Activated T-cell treated with anti-CD3 and anti-CD28 coated beads, Interleukin-2, amount 50 U/mL, for 4 hours (primary cell): ENCODE data around the gene ALPL. TPM values are rescaled to one million over a fixed set of nuclear protein-coding genes. Genes with fewer than 3 reads are reported as not detected.
"Not testable (repeated sequence)": the region's sequence is repeated elsewhere in the genome, so short reads cannot be mapped to it uniquely, and the experiment has no call there.

ENCODE experiments used
- ATAC-seq, 2 donors: fragments of 200-7000 bp; cut with Tn5 transposase; one replicate each; pipeline ENCODE4 v1.10.0; 2021
- DNase-seq: peaks from one replicate; pipeline ENCODE4 v3.0.0-alpha.2; 2020
- H3K27me3 Mint-ChIP-seq: one replicate; pipeline ENCODE4 v1.8.0; 2021; ENCODE audit warnings: low read depth, mixed read lengths
- H3K36me3 Mint-ChIP-seq: one replicate; pipeline ENCODE4 v1.8.0; 2022; ENCODE audit warnings: mixed read lengths; ENCODE audit not compliant: insufficient read depth
- H3K4me1 Mint-ChIP-seq: one replicate; pipeline ENCODE4 v1.8.0; 2021; ENCODE audit warnings: low read depth, mixed read lengths
- H3K4me3 Mint-ChIP-seq: one replicate; pipeline ENCODE4 v1.8.0; 2021; ENCODE audit warnings: mild to moderate bottlenecking, moderate library complexity, mixed read lengths
- H3K9me3 Mint-ChIP-seq: one replicate; pipeline ENCODE4 v1.8.0; 2021; ENCODE audit warnings: mixed read lengths
- total RNA-seq, 3 donors: library from RNA; stranded (reverse); gene quantifications; one replicate each; pipeline ENCODE4 v1.2.1, GENCODE V29; 2021

Gene ALPL
- total RNA-seq, 3 donors from 2014 or later = 0.33 to 0.38 (median 0.34) TPM

GRCh38 chr1:21550097-21550496 is 40.9 kb downstream of the ALPL start:
- peaks cover 23% of the 10 kb centered on the region for H3K27me3 Mint-ChIP-seq
- ATAC-seq = no peak

GRCh38 chr1:21550866-21551475 is 41.7 kb downstream of the ALPL start:
- H3K4me1 Mint-ChIP-seq = no peaks in the 10 kb centered on the region
- H3K4me3 Mint-ChIP-seq = no peak overlapping the region
- DNase-seq (no peak), ATAC-seq (no peak)
- H3K36me3 Mint-ChIP-seq = no peaks in the 10 kb centered on the region
- peaks cover 29% of the 10 kb centered on the region for H3K27me3 Mint-ChIP-seq
- H3K9me3 Mint-ChIP-seq = no peaks in the 10 kb centered on the region

More at GRCh38 chr1:21550097-21550496, 40.9 kb downstream of the ALPL start:
- no peak for DNase-seq
- no peaks in the 10 kb centered on the region for H3K36me3 Mint-ChIP-seq
- no peak overlapping the region for H3K4me3 Mint-ChIP-seq
- no peaks in the 10 kb centered on the region for H3K4me1 Mint-ChIP-seq
- no peaks in the 10 kb centered on the region for H3K9me3 Mint-ChIP-seq

GRCh38 chr1:21552715-21553114 is 43.5 kb downstream of the ALPL start:
- H3K4me1 Mint-ChIP-seq = no peaks in the 10 kb centered on the region
- H3K9me3 Mint-ChIP-seq = no peaks in the 10 kb centered on the region
- ATAC-seq (no peak), DNase-seq (no peak)
- H3K27me3 Mint-ChIP-seq = peaks cover 34% of the 10 kb centered on the region
- H3K4me3 Mint-ChIP-seq = no peak overlapping the region
- no peaks in the 10 kb centered on the region for H3K36me3 Mint-ChIP-seq

GRCh38 chr1:21553116-21553926 is 44.1 kb downstream of the ALPL start:
- H3K9me3 Mint-ChIP-seq = no peaks in the 10 kb centered on the region
- no peaks in the 10 kb centered on the region for H3K4me1 Mint-ChIP-seq
- H3K27me3 Mint-ChIP-seq = peaks cover 34% of the 10 kb centered on the region
- no peak overlapping the region for H3K4me3 Mint-ChIP-seq
- DNase-seq (no peak), ATAC-seq (no peak)
- H3K36me3 Mint-ChIP-seq = no peaks in the 10 kb centered on the region

GRCh38 chr1:21559788-21560567 is 50.8 kb downstream of the ALPL start:
- Mint-ChIP-seq H3K4me3 (no peak overlapping the region), H3K36me3 (no peaks in the 10 kb centered on the region), H3K4me1 (no peaks in the 10 kb centered on the region), H3K27me3 (peaks cover 17% of the 10 kb centered on the region), H3K9me3 (no peaks in the 10 kb centered on the region)
- DNase-seq (no peak), ATAC-seq (no peak)

GRCh38 chr1:21560916-21561638 is 51.9 kb downstream of the ALPL start:
- Mint-ChIP-seq H3K4me3 (no peak overlapping the region), H3K36me3 (no peaks in the 10 kb centered on the region), H3K9me3 (no peaks in the 10 kb centered on the region), H3K27me3 (peaks cover 9% of the 10 kb centered on the region), H3K4me1 (no peaks in the 10 kb centered on the region)
- DNase-seq (no peak), ATAC-seq (no peak)

GRCh38 chr1:21562896-21563295 is 53.7 kb downstream of the ALPL start:
- Mint-ChIP-seq H3K36me3 (no peaks in the 10 kb centered on the region), H3K27me3 (peaks cover 4% of the 10 kb centered on the region), H3K4me3 (no peak overlapping the region), H3K9me3 (no peaks in the 10 kb centered on the region), H3K4me1 (no peaks in the 10 kb centered on the region)
- DNase-seq (no peak), ATAC-seq (no peak)

GRCh38 chr1:21563971-21564370 is 54.7 kb downstream of the ALPL start:
- Mint-ChIP-seq H3K9me3 (no peaks in the 10 kb centered on the region), H3K4me3 (no peak overlapping the region), H3K36me3 (no peaks in the 10 kb centered on the region), H3K4me1 (peaks cover 1% of the 10 kb centered on the region), H3K27me3 (peaks cover 4% of the 10 kb centered on the region)
- ATAC-seq (no peak), DNase-seq (no peak)

- H3K4me3 Mint-ChIP-seq = no peak overlapping the region
- H3K27me3 Mint-ChIP-seq = peaks cover 2% of the 10 kb centered on the region
- no peak for ATAC-seq
- H3K9me3 Mint-ChIP-seq = no peaks in the 10 kb centered on the region
- no peak for DNase-seq
- peaks cover 1% of the 10 kb centered on the region for H3K4me1 Mint-ChIP-seq
- H3K36me3 Mint-ChIP-seq = no peaks in the 10 kb centered on the region
Measured at GRCh38 chr1:21564521-21565095, 55.4 kb downstream of the ALPL start.

- H3K4me1 Mint-ChIP-seq = peaks cover 1% of the 10 kb centered on the region
- H3K27me3 Mint-ChIP-seq = peaks cover 2% of the 10 kb centered on the region
- no peak for DNase-seq
- no peaks in the 10 kb centered on the region for H3K36me3 Mint-ChIP-seq
- H3K9me3 Mint-ChIP-seq = no peaks in the 10 kb centered on the region
- ATAC-seq = no peak
- H3K4me3 Mint-ChIP-seq = no peak overlapping the region
Measured at GRCh38 chr1:21565285-21565684, 56.1 kb downstream of the ALPL start.

GRCh38 chr1:21566361-21566760 is 57.1 kb downstream of the ALPL start:
- H3K9me3 Mint-ChIP-seq, ATAC-seq, H3K4me1 Mint-ChIP-seq, H3K27me3 Mint-ChIP-seq, H3K4me3 Mint-ChIP-seq, H3K36me3 Mint-ChIP-seq, DNase-seq: not testable (repeated sequence)

GRCh38 chr1:21567241-21568005 is 58.2 kb downstream of the ALPL start:
- Mint-ChIP-seq H3K36me3 (no peaks in the 10 kb centered on the region), H3K27me3 (peaks cover 2% of the 10 kb centered on the region), H3K4me3 (no peak overlapping the region), H3K4me1 (peaks cover 1% of the 10 kb centered on the region), H3K9me3 (no peaks in the 10 kb centered on the region)
- ATAC-seq (no peak), DNase-seq (no peak)

GRCh38 chr1:21568006-21568746 is 59.0 kb downstream of the ALPL start:
- no peak overlapping the region for H3K4me3 Mint-ChIP-seq
- ATAC-seq (no peak), DNase-seq (no peak)
- peaks cover 2% of the 10 kb centered on the region for H3K27me3 Mint-ChIP-seq
- no peaks in the 10 kb centered on the region for H3K36me3 Mint-ChIP-seq
- H3K4me1 Mint-ChIP-seq = peaks cover 1% of the 10 kb centered on the region
- H3K9me3 Mint-ChIP-seq = no peaks in the 10 kb centered on the region
